IPS-NIHi7 (cell line): Measurements from ENCODE around the gene HYDIN.
"Not testable (repeated sequence)": the region's sequence is repeated elsewhere in the genome, so short reads cannot be mapped to it uniquely, and the experiment has no call there.

Source experiments
- DNase-seq: peaks from one replicate; pipeline ENCODE4 v3.0.0; 2012; ENCODE audit warnings: mixed read lengths; ENCODE audit errors: extremely low spot score

The HYDIN gene

DNA sequence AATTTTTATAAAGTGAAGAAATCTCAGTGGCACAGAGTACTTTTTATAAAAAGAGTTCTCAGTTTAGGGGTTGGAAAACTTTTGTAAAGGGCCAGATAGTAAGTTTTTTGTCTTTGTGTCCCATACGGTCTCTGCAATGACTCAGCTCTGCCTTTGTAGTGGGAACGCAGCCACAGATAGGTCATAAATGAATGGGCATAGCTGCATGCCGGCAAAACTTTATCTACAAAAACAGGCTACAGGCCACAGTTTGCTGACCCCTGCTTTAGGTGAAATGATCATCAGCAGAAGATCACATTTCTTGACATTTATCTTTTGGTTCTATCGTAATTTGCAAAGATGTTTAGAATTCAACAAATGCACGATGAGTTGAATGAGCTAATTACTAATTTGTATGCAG, 365.8 kb downstream of the HYDIN start:
- not testable (repeated sequence) for DNase-seq

DNA sequence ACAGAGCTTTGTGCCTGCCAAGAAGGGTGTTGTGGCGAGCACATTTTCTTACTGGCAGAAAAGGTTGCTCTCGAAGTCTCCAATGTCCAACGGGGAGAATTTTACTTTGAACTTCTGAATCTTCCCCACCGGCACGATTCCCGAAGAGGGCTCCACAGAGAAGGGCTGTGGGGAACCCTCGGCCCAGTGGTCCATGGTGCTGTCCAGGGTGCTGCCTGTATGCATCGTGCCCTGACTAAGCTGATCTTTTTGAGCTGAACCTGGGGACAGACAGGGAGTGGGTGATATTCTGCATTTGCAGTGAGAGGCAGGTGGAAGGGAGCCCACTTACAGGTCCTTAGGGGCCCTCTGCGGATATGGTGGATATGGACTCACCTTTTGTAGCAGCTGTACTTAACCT, 368.5 kb downstream of the HYDIN start:
- DNase-seq = not testable (repeated sequence)

DNA sequence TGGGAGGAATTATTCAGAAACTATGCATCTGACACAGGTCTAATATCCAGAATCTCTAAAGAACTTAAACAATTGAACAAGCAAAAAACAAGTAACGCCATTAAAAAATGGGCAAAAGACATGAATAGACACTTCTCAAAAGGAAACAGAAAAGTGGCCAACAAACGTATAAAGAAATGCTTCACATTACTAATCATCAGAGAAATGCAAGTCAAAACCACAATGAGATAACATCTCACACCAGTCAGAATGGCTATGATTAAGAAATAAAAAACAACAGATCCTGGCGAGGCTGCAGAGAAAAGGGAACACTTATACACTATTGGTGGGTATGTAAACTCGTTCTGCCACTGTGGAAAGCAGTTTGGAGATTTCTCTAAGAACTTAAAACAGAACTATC, 379.2 kb downstream of the HYDIN start:
- not testable (repeated sequence) for DNase-seq

DNA sequence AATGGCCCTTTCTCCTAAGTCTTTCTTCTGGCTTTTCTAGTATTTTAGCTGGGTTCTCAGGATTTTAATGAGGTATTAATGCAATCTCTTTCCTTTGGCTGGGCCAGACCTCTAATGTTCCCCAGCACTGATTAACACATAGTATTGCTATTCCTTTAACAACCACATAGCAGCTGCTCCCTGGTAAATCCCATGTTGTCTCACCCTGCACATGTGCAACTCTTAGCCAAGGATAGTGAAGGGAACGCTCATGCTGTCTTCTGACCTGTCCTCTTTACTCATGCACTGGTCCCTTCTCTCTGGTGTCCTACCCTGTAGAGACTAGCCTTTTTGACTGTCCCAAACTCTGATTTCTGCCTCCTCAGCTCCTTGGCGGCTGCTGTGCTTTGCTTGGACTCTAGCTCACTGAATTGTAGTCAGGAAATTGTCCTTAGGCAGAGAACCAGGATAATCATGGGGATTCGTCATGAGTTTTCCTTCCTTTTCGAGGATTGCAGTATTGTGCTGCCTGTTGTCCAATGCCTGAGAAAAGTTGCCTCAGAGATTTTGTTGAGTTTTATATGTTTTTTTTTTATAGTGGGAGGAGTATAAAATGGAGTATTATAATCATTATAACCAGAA, 406.9 kb downstream of the HYDIN start:
- not testable (repeated sequence) for DNase-seq

DNA sequence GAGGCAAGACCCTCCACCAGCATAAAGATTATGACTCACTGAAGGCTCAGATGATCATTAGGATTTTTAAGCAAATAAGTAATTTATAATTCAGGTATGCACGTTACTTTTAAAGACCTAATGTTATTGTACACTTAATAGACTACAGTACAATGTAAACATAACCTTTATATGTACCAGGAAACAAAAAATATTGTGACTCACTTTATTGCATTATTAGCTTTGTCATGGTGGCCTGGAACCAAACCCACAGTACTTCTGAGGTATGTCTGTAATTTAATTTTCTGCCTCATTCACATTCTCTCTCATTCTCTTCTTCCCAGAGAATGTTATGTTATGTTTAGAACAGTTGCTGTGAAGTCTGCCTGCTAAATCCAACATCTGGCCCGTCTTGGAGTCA, 407.8 kb downstream of the HYDIN start:
- DNase-seq = not testable (repeated sequence)

DNA sequence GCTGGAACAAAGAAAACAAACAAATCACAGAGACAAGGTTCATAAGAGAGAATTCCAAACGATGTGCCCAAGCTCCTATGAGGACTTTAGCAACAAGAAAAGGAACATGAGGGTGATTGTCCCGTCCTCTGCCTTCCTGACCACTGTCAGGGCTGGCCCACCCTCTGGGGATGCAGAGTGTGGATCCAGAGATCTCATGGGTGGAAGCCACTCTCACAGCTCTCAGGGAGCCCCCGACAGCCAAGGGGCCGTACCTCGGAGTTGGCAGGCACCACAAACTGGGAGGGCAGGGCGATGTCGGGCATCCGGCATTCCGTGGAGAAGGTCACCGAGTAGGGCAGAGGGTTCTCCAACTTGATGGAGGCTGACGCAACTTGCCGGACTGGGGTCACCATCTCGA, 412.4 kb downstream of the HYDIN start:
- not testable (repeated sequence) for DNase-seq

DNA sequence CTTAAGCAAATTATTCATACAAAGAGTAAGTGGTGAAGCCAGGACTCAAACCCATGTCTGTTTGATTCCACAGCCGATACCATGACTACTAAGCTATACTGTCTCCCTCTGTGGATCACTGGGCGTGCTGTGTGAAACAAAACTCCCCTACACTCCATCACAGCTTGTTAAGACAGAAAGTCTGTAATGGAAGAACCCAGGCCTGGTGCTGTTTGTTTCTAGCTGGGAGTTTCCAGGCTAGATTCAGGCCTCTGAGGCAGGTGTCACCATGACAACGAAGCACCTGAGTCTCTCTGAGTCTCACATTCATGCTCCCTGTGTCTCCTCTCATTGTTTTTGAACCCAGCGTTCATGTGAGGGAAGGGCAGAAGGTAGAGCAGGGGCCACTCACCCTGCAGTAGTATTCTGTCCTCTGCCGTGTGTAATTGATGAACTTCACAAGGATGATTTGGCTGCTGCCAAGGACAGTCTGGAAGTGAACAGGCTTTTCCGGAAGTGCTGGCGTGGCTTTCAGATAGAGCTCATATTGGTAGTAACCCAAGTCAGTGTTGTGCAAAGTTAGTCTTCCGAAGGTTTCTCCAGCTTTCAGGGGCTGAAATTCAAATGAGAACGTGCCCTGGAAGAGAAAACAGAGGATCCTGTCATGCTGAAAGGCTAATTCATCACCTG, 421.0 kb downstream of the HYDIN start:
- DNase-seq = no peak

DNA sequence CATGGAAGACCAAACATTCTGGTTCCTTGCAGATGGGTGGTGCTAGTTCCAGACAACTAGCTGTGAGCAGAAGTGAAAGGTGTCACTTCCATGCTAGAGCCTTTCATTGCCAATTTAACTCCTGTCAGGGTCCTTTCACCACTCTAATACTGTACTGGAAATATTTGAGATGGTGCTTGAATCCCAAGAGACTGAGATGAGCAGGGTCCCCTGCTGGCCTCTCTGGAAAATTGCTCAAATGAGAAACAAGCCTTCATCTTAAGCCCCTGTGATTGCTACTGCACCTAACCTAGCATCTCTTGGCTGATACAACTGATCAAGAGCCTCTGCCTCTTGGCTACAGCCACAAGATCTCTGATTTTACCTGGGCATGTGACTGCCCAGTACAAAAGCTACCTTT, 422.2 kb downstream of the HYDIN start:
- DNase-seq = no peak

DNA sequence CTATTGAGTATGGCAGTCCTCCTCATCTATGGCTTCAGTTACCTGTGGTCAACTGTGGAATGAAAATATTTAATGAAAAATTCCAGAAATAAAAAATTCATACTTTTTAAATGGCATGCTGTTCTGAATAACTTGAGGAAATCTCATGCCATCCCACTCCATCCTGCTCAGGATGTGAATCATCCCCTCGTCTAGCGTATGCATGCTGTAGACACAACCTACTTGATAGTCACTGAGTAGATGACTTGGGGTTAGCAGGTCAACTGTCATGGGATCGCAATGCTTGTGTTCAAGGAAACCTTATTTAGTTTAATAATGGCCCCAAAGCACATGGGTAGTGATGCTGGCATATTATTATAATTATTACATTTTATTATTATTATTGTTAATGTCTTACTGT, 424.7 kb downstream of the HYDIN start:
- no peak for DNase-seq

DNA sequence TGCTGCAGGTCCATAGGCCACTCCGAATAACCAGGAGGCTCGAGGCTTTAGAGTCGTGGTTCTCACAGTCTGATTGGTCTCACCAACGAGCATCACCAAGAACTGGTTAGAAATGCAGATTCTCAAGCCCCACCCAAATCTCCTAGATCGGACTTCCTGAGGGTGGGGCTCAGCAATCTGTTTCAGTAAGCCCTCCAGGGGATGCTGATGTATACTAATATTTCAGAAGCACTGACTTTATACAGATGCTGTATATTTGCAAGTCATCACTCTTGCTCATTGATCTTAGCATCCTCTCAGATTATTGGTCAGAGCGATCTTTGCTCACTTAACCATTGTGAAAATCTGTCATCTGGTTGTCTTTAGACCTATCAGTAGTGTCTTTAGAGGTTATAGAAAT, 425.1 kb downstream of the HYDIN start:
- DNase-seq = no peak

DNA sequence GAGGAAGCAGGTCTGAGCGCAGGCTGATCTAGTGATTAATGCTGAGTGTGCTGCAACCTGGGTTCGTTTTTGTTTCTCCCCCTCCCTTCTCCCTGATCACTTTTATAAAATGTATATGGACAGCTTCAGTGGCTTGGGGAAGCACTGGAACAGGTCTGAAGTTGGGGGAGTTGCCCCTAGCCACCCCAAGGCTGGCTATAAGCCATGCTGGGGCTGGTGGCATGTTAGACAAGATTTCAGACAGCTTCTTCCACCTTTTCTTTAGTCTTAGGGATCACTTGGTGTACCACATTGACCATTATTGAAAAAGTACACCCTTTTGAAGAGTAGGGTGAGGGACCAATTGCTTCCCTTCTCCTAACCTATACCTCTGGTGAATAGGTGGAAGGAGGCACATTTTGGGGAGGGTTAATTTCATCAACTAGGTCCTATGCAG, 425.8 kb downstream of the HYDIN start:
- DNase-seq = no peak

DNA sequence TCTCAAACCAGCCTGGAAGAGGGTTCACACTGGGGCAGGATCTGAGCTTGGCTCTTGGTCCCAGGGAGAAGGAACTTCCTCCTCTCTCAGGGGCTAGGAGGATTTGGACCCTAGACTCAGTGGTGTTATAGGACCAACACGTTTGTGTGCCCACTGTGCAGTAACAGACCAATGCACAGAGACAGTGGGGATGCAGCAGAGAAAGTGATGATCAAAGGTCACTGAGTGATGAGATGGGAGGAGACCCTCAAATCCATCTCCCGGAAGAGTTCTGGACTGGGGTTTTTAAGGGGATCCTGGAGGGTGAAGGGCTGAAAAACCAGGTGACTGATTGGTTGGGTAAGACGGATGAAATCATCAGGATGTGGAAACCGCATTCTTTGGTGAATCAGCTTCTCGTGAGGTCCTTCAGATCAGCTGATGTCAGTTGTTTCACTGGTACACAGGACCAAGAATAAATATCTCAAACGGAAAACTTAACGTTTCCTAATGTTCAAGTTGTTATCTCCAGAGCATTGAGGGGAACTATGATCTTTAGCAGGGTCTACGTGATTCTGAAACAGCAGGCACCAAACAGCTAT, 426.3 kb downstream of the HYDIN start:
- no peak for DNase-seq

DNA sequence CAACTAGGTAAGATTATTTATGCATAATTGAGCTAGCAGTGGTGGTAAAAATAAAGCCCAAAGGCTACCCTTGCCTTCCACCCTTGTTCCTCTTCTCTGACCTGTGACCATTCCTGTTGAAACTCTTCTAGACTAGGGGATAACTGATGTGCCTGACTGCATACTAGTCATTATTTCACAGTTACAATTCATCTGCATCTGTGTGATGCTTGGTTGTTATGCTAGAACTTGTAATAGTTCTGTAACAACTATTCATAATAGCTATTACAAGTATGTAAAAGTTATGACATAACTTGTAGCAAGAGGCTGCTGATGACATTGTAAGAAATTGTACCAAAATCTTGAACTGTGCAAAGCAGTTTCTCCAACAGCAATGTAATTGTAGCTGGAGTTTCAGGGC, 427.2 kb downstream of the HYDIN start:
- DNase-seq = no peak

DNA sequence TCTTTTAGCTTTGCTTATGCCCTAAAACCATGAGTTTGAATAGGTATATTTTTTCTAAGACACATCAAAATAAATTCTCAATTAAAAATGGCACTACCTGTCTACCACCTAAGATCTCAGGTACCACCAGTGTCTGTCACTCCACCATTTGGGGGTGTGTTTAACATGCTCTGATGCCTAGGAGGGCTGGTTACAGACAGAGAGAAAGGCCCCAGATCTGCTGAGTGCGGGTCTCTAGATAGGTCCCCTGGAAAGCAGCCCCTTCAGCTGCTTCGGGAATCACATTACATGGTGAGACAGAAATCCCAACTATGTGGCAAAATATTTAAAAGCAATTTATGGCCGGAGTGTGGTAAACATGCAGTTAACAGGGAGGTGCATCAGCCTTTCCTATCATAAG, 428.9 kb downstream of the HYDIN start:
- DNase-seq = no peak

DNA sequence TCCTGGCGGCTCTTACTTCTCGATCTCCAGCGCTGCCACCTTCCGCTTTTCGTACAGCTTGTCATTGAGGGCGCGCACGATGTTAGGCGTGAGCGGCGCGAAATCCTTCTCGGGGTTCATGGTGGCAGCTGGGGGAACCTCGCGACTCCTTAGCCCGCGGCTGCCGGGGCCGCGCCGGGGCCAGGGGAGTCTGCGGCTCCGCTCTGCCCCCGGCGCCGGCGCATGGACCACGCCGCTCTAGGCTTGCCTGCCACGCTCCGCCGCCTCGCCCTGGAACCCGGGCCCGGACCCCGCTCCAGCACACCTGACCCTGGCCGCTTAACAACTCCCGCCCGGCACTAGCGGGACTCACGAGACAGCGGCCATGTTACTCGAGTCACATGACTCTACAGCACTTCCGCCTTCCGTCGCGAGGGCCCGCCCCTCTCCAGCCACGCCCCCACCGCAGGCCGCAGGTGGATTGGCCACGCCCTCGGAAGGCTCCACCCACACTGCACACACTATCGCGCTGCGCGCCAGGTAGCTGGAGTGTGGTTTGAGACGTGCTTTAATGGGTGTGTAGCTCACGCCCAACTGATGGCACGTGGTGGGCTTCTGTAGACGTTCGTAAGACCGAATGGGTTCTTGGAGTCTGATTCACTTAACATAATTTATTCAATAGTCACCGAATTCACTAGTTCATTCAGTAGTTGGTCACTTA, 429.6 kb downstream of the HYDIN start, which contains the start of gene VAC14:
Gene VAC14, minus strand, starts transcription at position 378 of the 700 bp plus-strand sequence. Its CDS starts 258 bp downstream, at position 120.
- DNase-seq = peak; percentile 99

DNA sequence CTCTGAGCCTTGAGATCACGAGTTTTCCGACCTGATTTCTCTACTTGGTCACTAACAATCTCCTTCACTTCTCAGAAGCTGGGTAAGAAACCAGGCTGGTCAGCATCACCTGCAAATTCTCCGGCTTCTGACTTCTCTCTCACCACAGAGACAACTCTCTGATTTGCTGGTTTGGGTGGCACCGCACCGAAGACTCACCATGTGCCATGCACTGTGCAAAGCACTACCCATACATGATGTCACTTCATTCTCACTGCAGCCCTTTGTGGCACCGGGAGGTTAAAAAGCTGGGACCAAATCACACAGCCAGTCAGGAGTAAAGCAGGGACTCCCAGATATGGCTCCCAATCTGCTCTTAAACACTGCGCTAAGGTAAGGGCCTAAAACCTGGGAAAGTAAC, 430.2 kb downstream of the HYDIN start:
- DNase-seq = no peak

DNA sequence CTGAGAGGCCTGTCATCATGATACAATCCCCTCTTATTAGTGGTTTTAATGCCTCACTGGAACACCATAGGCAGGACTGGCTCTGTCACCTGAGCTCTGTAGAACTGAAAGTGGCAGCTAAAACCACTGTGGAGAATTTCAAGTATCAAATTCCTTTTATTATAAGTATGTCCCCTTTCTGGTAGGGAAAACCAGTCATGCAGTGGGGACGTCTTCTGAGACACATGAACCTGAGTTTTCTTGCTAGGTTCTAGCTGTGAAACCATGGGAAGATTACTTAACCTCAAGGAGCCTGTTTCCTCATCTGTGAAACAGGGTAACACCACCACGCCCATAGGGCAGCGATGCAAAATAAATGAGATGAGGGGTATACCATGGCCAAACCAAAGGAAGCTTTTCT, 434.2 kb downstream of the HYDIN start:
- DNase-seq = no peak

DNA sequence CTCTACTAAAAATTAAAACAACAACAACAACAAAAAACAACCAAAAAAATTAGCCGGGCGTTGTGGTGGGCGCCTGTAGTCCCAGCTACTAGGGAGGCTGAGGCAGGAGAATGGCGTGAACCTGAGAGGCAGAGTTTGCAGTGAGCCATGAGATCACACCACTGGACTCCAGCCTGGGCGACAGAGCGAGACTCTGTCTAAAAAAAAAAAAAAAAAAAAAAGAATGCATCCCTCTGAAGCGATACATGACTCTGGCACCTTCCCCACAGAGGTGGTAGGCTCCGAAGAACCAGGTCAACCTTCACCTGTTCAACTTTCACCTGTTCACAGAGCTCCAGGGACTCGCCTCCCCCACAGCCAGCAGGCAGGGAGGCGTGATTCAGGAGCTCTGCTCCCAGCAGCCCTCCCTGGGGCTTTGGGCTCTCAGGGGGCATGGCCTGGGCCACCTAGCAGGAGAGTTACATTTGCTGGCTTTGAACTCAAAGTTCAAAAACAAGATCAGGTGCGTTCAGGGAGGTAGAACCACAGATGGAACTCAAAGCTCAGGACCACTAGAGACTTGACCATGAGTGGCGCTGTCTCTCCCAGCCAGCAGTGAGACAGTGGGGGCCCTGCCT, 435.1 kb downstream of the HYDIN start:
- no peak for DNase-seq

DNA sequence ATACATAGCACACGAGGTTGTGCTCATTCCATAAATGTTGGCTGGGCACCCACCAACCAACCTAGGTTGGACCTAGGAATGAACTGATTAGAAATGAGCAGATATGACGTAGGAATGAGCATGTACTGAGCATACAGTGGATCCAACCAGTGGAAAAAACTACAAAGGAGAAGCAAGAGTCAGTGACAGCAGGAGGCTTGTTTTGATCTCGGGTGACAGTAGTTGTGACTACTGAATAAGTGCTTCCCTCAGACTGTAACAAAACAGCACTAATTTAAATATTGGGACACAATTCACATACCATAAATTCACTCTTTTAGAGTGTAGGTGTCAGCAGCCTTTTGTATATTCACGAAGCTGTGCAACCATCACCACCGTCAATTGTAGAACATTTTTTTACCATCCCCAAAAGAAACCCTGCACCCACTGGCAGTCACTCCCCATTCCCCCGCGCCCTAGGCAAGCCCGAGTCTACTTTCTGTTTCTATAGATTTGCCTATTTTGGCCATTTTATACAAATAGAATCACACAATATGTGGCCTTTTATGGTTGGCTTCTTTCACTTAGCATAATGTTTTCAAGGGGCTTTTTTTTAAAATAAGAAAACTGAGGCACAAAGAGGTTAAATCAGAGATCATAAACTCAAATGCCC, 436.5 kb downstream of the HYDIN start:
- no peak for DNase-seq

DNA sequence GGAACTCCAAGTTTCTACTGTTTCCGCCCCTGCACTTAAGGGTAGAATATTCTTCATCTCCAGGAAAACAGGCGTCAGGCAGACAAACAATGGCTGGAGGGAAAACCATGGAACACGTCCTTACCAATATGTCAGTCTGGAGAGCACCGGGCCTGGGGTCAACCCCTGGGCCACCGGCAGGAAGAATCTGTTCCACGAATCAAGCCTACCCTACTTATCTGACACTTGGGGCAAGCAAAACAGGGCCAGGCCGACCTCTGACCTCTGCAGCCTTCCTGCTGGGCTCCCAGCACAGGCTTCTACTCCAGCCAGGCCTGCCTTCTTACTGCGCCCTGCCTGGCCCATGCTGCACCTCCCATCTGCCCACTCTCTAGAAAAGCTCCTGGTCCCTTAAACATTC, 439.7 kb downstream of the HYDIN start:
- DNase-seq = no peak

DNA sequence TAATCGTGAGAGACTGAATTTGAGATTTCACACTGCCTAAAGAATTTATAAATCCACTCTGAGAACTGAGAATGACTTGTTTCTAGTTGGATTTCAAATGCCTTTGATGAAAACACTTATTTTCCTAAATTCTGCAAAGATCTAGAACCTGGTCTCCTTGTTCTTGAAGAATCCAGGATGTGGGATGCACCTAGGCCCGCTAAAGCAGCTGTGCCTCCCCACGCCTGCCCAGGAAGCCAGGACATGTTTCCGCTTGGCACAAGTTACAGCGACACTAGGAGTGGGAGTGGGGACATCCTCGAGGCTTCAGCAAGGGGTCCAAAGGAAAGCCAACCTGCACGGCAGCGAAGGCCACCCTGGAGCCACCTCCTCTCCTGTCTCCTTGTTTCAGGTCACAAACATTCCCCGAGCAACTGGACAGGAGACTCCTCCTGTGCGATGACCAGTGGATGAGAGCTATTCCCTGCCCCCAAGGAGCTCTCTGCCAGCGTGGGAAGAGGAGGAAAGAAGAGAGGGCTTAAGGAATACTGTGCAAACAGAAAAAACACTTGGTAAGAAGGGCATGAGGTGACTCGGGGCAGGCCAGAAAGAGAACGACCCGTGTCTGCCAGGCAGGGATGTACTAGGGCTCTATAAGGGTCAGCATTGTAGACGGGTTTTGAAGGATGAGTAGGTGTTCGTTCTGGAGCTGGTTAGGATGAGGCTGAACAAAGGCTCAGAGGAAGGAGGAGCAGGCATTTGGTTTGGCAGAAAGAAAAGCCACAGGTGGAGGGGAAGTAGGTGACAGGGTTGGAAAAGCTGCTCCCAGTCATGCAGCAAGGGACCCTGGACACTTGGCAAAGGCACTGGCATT, 440.7 kb downstream of the HYDIN start:
- DNase-seq = no peak
